Neuron (in vitro differentiated cells): ENCODE measurements around the gene HCRTR2.
"Not testable (repeated sequence)": the region's sequence is repeated elsewhere in the genome, so short reads cannot be mapped to it uniquely, and the experiment has no call there.

Experiments used
- H2AFZ ChIP-seq: one replicate; pipeline ENCODE4 v1.6.1; 2013; ENCODE audit warnings: low read depth, mild to moderate bottlenecking, inconsistent platforms, low read length, moderate library complexity
- H3K27me3 ChIP-seq: one replicate; pipeline ENCODE4 v1.6.1; 2013; ENCODE audit warnings: low read length; ENCODE audit not compliant: insufficient read depth
- H3K36me3 ChIP-seq: one replicate; pipeline ENCODE4 v1.6.1; 2013; ENCODE audit warnings: low read length; ENCODE audit not compliant: insufficient read depth
- H3K4me1 ChIP-seq: one replicate; pipeline ENCODE4 v1.6.1; 2013; ENCODE audit warnings: low read length; ENCODE audit not compliant: insufficient read depth
- H3K4me3 ChIP-seq: 2 replicates; pipeline ENCODE4 v1.5.1; 2013; ENCODE audit warnings: mild to moderate bottlenecking, low read length, moderate library complexity
- H3K9me3 ChIP-seq: one replicate; pipeline ENCODE4 v1.6.1; 2013; ENCODE audit warnings: low read length

HCRTR2 gene

DNA sequence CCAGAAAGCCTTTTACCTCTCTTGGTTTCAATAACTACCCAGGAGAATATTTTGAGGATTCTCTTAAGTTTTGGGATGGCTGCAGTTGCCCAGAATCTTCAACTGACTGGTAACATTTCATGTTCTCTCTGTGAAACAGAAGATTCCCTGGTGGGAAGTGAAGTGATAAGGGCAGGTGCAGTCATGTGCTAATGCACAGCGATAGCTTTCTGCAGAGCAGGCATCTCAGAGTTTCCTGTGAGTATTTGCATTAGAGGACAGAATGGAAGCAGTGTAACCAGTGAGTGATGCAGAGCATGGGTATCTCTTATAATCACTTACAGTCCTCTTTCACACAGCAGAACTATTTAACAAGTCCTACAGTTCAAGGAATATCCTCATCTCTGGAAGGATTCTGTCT, 76.1 kb downstream of the HCRTR2 start:
- H3K27me3 ChIP-seq, result no peaks in the 10 kb centered on the region
- H3K36me3 ChIP-seq, result no peaks in the 10 kb centered on the region
- no peaks in the 10 kb centered on the region for H3K4me1 ChIP-seq
- no peak overlapping the region for H3K4me3 ChIP-seq
- H2AFZ ChIP-seq, result no peak overlapping the region
- no peaks in the 10 kb centered on the region for H3K9me3 ChIP-seq

DNA sequence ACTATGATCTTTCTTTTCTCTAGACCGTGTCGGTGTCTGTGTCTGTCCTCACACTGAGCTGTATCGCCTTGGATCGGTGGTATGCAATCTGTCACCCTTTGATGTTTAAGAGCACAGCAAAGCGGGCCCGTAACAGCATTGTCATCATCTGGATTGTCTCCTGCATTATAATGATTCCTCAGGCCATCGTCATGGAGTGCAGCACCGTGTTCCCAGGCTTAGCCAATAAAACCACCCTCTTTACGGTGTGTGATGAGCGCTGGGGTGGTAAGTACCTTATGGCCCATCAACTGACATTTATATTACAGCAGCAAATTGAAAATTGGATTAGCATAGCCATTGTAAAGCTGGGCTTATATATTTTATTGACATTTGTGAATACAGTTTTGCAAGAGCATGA, 80.8 kb downstream of the HCRTR2 start:
- H3K4me1 ChIP-seq, result no peaks in the 10 kb centered on the region
- H3K9me3 ChIP-seq, result no peaks in the 10 kb centered on the region
- H3K27me3 ChIP-seq, result no peaks in the 10 kb centered on the region
- H3K36me3 ChIP-seq, result no peaks in the 10 kb centered on the region
- no peak overlapping the region for H3K4me3 ChIP-seq
- H2AFZ ChIP-seq, result no peak overlapping the region

DNA sequence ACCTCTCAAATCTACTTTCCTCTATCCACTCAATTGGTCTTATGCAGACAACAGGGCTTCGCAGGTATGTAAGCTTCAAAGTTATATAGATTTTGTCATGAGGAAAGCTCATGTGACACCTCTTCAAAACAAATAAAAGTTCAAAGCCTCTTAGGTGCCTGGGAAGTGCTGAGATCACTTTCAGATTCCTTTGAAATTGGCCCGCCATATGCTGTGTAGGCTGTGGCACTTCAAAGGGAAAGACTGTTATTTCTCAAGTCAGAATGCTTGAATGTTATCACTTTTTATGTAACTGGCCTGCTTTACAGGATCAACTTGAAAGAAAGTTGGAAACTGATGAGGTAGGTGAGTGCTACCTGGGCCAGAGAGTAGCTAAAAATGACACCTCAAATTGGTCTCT, 85.9 kb downstream of the HCRTR2 start:
- Histone ChIP-seq H3K36me3 (no peaks in the 10 kb centered on the region), H2AFZ (no peak overlapping the region), H3K27me3 (no peaks in the 10 kb centered on the region), H3K4me1 (no peaks in the 10 kb centered on the region), H3K9me3 (no peaks in the 10 kb centered on the region), H3K4me3 (no peak overlapping the region)

DNA sequence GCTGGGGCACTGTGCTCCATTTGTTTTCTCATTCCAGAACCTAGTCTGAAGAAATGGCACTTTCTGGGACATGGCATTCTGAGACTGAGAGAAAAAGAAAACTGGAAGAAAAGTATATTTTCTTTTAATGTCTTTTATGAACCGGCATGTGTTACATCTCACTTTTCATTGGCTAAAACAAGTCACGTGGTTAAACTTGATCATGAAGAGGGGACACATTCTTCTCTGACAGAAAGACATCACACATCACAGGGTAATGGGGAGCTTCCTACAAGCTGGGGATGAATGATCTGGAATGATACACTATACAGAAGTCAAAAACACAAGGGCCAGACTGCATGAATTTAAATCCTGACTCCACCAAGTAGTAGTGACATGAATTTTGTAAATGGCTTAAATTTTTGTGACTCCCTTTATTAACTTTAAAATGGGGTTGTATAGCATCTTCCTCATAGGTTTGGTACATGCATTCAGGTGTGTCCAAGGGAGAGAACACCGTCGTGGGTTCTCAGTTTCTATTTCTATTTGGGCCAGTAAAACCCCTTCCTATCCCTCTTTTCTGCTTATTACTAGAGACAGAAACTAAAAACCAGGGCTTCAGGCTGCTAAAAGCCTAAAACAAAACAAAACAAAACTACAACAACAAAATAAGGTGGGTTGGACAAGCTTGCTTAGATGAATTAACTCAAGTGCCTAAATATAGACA, 91.2 kb downstream of the HCRTR2 start:
- H2AFZ ChIP-seq, result no peak overlapping the region
- H3K4me1 ChIP-seq, result no peaks in the 10 kb centered on the region
- H3K9me3 ChIP-seq, result no peaks in the 10 kb centered on the region
- H3K27me3 ChIP-seq, result no peaks in the 10 kb centered on the region
- no peak overlapping the region for H3K4me3 ChIP-seq
- H3K36me3 ChIP-seq, result no peaks in the 10 kb centered on the region

DNA sequence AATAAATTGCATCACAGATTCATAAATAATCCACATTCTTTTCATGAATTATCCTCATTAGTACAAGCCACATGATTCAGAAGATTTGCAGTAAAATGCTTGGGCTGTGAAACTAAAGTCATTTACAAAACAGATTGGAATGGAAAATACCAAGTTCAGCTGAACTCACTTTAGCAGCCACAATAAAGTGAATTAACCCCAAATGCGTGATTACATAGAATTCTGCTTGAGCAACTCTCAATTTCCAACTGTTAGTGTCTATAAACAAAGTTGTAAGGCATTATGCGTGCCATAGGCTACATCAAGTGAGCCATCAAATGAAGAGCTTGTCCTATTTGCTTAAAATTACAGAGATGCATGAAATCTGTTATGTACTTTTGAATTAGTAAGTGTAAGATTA, 92.6 kb downstream of the HCRTR2 start:
- Histone ChIP-seq H3K36me3 (no peaks in the 10 kb centered on the region), H3K9me3 (no peaks in the 10 kb centered on the region), H3K4me1 (no peaks in the 10 kb centered on the region), H3K27me3 (no peaks in the 10 kb centered on the region), H3K4me3 (no peak overlapping the region), H2AFZ (no peak overlapping the region)

DNA sequence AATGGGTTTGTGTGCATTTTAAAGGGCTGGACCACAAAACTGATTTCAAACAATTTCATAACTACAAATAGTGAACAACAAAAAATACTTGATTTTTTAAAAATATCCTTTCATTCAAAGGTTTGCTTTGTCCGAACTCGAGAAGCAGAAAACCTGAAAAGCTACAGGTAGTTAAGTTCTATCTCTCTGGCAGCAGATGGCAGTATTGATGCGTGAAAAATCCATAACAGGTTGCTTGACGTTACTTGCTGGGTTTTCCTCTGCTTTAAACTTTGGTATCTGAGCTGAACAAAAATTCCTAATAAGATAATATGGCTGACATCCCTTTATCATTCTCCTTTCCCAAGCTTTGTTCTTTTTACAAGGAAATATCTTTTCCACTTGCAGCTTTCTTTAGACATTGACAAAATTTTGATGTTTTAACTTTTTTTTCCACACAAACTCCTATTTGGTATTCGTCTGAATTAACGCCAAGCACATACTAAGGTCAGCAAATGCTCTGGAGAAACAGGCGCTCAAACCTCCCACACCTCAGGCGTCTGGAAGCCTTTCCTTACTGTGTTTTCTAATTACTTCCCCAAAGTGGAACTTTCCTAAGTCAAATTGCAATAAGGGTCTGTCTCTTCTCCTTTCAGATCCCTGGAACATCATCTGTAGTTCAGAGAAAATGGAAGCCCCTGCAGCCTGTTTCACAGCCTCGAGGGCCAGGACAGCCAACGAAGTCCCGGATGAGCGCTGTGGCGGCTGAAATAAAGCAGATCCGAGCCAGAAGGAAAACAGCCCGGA, 102.6 kb downstream of the HCRTR2 start:
- Histone ChIP-seq H2AFZ (peak overlapping the region; percentile 5), H3K4me1 (no peaks in the 10 kb centered on the region), H3K4me3 (no peak overlapping the region), H3K9me3 (no peaks in the 10 kb centered on the region), H3K36me3 (no peaks in the 10 kb centered on the region), H3K27me3 (no peaks in the 10 kb centered on the region)

DNA sequence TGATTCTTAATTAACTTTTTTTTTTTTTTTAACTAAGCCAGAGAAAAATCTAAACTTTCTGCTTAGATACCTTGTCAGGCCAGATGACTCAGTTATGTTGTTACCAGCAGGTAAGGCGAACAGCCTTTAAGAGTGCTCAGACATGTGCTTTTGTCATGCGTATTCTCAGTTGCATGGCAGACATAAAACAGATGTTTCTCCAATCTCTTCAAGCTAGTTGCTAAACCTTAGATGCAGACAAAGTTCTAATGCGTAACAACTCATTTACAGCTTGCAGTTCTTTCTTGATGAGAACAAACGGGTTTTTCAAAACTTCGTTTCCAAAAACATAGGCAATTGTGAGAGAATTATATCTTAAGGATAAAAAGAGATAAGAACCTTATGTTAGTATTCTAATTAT, 103.3 kb downstream of the HCRTR2 start:
- Histone ChIP-seq H3K9me3 (no peaks in the 10 kb centered on the region), H2AFZ (no peak overlapping the region), H3K36me3 (no peaks in the 10 kb centered on the region), H3K27me3 (no peaks in the 10 kb centered on the region), H3K4me3 (no peak overlapping the region), H3K4me1 (no peaks in the 10 kb centered on the region)

DNA sequence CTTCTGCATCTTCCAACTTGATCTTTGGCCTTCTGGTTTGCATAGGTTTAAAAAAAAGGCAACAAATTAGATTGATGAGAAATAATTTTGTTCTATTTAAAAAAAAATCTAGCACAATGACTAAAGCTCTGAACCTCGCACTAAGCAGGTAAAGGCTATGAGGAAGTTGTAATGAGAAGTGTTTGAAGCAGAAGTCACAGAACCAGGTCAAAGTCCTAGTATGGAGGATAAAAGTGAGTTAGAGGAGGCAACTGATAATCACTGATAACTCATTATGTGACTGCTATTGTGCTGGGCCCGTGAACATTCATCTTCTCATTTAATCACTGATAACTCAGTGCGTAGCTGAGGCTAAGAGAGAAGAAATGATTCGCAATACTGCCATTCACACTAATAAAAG, 106.9 kb downstream of the HCRTR2 start:
- Histone ChIP-seq H2AFZ (no peak overlapping the region), H3K4me3 (no peak overlapping the region), H3K9me3 (no peaks in the 10 kb centered on the region), H3K27me3 (no peaks in the 10 kb centered on the region), H3K4me1 (no peaks in the 10 kb centered on the region), H3K36me3 (no peaks in the 10 kb centered on the region)

DNA sequence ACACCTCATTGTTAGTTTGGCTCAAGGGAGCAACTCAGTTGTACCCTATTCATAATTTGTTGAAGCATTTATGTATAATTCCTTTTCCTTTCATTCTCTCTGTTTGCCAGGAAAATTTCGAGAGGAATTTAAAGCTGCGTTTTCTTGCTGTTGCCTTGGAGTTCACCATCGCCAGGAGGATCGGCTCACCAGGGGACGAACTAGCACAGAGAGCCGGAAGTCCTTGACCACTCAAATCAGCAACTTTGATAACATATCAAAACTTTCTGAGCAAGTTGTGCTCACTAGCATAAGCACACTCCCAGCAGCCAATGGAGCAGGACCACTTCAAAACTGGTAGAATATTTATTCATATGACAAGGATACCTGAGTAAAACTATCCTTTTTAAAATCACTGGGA, 107.8 kb downstream of the HCRTR2 start:
- H2AFZ ChIP-seq, result no peak overlapping the region
- H3K27me3 ChIP-seq, result no peaks in the 10 kb centered on the region
- H3K4me1 ChIP-seq, result no peaks in the 10 kb centered on the region
- H3K4me3 ChIP-seq, result no peak overlapping the region
- no peaks in the 10 kb centered on the region for H3K9me3 ChIP-seq
- H3K36me3 ChIP-seq, result no peaks in the 10 kb centered on the region

DNA sequence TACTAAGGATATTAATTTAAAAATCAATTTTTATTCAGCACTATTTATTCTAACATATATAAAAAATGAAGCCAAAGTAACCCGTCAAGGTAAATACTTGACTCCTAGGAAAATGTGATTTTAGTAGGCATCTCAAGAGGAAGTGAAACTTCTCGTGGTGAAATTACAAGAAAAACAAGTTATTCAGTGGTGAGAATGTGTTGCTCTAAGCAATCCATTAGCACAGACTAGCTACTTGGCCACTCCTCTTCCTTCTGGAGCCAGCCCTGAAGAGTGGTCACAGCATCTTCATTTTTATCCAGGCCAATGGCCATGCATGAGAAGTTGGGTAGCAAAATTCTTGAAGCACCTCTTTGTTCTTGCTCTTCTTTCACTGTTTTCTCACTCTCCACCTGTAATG, 112.5 kb downstream of the HCRTR2 start:
- no peaks in the 10 kb centered on the region for H3K9me3 ChIP-seq
- H3K4me1 ChIP-seq, result no peaks in the 10 kb centered on the region
- no peak overlapping the region for H3K4me3 ChIP-seq
- no peak overlapping the region for H2AFZ ChIP-seq
- no peaks in the 10 kb centered on the region for H3K36me3 ChIP-seq
- H3K27me3 ChIP-seq, result no peaks in the 10 kb centered on the region

DNA sequence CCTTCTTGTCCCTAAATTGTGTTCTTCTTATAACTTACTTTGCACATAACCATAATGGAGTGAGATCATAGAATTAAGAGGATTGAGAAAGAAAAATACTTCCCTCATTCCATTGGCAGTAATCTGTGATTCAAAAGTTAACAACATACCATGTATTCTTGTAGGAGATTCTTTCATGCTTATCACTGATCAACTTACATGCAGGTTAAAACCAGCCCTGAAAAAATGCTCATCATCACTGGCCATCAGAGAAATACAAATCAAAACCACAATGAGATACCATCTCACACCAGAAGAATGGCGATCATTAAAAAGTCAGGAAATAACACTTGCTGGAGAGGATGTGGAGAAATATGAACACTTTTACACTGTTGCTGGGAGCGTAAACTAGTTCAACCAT, 116.4 kb downstream of the HCRTR2 start:
- H3K36me3 ChIP-seq, result no peaks in the 10 kb centered on the region
- no peaks in the 10 kb centered on the region for H3K4me1 ChIP-seq
- no peaks in the 10 kb centered on the region for H3K27me3 ChIP-seq
- no peak overlapping the region for H2AFZ ChIP-seq
- H3K4me3 ChIP-seq, result no peak overlapping the region
- H3K9me3 ChIP-seq, result no peaks in the 10 kb centered on the region

DNA sequence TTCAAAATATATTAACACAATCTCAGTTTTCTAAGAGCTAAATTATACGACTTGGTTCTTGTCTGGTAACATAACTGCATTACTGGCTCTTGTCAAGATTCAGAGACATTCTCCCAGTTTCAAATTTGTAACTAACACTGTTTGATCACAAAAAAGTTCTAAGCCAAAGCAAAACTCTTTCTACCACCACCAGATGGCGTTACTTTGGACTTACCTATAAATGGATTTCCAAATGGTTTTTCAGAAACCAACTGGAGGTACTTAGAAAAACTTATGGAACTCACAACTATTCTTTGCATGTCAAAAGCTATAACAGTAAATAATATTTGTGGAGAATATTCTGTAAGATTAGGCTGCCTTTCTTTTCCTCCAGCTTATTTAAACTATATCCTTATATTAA, 118.8 kb downstream of the HCRTR2 start:
- Histone ChIP-seq H3K36me3 (no peaks in the 10 kb centered on the region), H2AFZ (no peak overlapping the region), H3K4me1 (no peaks in the 10 kb centered on the region), H3K27me3 (no peaks in the 10 kb centered on the region), H3K9me3 (no peaks in the 10 kb centered on the region), H3K4me3 (no peak overlapping the region)

DNA sequence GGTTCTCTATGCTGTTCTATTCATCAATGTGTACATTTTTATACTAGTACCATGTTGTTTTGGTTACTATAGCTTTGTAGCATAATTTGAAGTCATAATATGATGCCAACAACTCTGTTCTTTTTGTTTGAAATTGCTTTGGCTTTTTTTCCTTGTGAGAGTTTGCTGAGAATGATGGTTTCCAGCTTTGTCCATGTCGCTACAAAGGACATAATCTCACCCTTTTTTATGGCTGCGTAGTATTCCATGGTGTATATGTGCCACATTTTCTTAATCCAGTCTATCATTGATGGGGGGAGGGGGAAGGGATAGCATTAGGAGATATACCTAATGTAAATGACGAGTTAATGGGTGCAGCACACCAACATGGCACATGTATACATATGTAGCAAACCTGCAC, 122.9 kb downstream of the HCRTR2 start:
- H3K36me3 ChIP-seq, H3K4me3 ChIP-seq, H3K9me3 ChIP-seq, H3K4me1 ChIP-seq, H2AFZ ChIP-seq, H3K27me3 ChIP-seq: not testable (repeated sequence)
